ENCODE measurements around the gene ZG16B. TPM values are rescaled to one million over a fixed set of nuclear protein-coding genes. Genes with fewer than 3 reads are reported as not detected.

Gene ZG16B
- total RNA-seq = 1 to 10 TPM in 1 of 7 donors, under 1 TPM in 3, not detected in 3; 0.32 to 1.0 (median 0.45) TPM
- 1 to 10 TPM in 1 of 2 donors, under 1 TPM in 1; 0.28 to 1.8 TPM for polyA plus RNA-seq
- long read RNA-seq, donor 1 = 0 reads
- long read RNA-seq, donor 2 = 0 reads
- long read RNA-seq, donor 3, partial matches to known transcripts = 0 of 1 reads
- long read RNA-seq, donor 3, other reads (novel, unspliced or antisense) = 1 of 1 reads

DNA sequence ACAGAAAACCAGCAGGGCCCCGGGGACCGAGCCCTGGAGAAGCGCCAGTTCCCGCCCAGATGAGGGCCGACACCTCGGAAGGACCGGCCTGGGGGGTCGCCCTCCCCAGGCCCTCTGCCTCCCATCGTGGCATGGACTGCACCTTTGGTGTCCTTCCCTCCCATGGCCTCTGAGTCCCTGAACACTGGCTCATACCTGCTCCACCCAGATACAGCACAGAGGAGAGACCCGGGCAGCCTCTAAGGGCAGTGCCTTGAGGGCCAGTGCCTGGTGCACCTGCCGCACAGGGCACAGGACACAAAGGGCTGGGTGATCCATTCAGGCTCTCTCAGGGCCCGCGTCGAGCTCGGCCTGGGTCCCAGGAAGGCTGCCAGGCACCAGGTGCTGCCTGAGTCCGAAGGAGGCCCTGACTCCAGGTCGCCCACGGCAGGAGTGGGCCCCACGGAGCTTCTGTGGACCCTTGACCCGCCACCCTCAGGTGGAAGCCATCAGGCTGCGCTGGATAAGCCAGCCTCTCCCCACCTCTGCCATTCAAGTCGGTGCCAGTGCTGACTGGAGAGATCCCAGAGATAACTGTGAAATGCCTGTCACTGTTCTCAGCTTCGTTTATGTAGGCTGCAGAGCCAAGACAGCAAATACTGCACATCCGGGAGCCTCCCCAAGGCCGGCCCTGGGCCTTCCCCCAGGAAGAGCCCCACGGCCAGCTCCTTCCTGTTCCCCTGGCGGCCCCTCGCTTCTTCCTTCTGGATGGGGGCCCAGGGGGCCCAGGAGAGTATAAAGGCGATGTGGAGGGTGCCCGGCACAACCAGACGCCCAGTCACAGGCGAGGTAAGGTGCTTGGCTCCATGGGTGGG, at the start of gene ZG16B:
ZG16B (plus strand) TSS at position 803 of the 854 bp plus-strand sequence. CDS start 139 bp downstream, outside the sequence.
- no peaks in the 10 kb centered on the region for H3K9me3 ChIP-seq
- H3K36me3 ChIP-seq = no peaks in the 10 kb centered on the region
- no peaks in the 10 kb centered on the region for H3K27me3 ChIP-seq
- intact Hi-C loops (cut with DNase I) = no loop called here
- 54 to 61% (median 57%) methylated on average over 32 of the region's 32 CpGs for WGBS, 3 donors
- no peaks in the 10 kb centered on the region for H3K4me1 ChIP-seq (ENCODE audit: insufficient read depth)
- TF ChIP-seq CTCF (IDR thresholded peaks at IDR 0.05) (no peak), POLR2A (IDR thresholded peaks at IDR 0.05) (no peak), EP300 (IDR thresholded peaks at IDR 0.05) (no peak)
- no peak within 1 kb of the TSS for H3K27ac ChIP-seq
- DNase-seq = no peak
- H3K4me3 ChIP-seq = no peak within 1 kb of the TSS

- WGBS, 3 donors = 55 to 62% (median 60%) methylated on average over 20 of the region's 20 CpGs
- no peak overlapping the region for H3K4me3 ChIP-seq
- TF ChIP-seq EP300 (IDR thresholded peaks at IDR 0.05) (no peak), POLR2A (IDR thresholded peaks at IDR 0.05) (no peak), CTCF (IDR thresholded peaks at IDR 0.05) (no peak)
- DNase-seq = peak in 2 of 5 donors; percentile 13 to 15
- H3K9me3 ChIP-seq = no peaks in the 10 kb centered on the region
- intact Hi-C loops (cut with DNase I) = no loop called here
- H3K36me3 ChIP-seq = no peaks in the 10 kb centered on the region
- no peaks in the 10 kb centered on the region for H3K27me3 ChIP-seq
- no peak overlapping the region for H3K27ac ChIP-seq
- peaks cover 11% of the 10 kb centered on the region for H3K4me1 ChIP-seq (ENCODE audit: insufficient read depth)
Observed at GRCh38 chr16:2782583-2783351, 47.3 kb upstream of the ZG16B start.

DNA sequence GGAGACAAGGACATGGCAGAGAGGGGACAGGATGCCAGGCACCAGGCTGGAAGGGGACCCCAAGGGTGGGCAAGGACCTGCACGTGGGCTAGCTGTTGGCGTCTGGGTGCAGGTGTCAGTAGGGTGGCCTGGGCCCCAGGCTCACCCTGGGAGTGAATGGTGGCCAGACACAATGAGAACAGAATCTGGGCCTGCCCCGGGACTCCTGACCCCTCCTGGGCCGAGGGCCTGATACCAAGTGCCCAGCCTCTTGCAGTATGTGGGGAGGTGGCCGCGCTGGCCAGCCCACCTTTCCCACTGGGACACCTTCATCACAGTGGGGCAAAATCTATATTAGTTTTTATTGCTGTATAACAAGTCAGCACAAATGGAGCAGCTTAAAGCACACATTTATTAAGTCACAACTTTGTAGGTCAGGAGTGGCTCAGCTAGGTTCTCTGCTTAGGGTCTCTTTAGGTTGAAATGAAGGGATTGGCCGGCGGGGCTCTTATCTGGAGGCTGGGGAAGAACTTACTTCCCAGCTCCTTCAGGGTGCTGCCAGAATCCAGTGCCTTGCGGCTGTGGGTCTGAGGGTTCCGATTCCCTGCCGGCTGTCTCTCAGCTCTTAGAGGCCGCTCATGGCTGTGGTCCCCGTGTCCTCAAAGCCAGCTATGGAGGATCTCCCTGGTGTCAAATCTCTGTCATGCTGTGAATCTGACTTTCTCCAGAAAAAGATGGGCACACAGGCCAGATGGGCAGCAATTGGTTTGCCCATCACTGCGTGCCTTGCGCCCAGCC, 46.3 kb upstream of the ZG16B start:
- 78 to 88% (median 85%) methylated on average over 15 of the region's 15 CpGs for WGBS, 3 donors
- intact Hi-C loops (cut with DNase I) = no loop called here
- no peaks in the 10 kb centered on the region for H3K27me3 ChIP-seq
- TF ChIP-seq EP300 (IDR thresholded peaks at IDR 0.05) (no peak), POLR2A (IDR thresholded peaks at IDR 0.05) (no peak), CTCF (IDR thresholded peaks at IDR 0.05) (no peak)
- peaks cover 5% of the 10 kb centered on the region for H3K4me1 ChIP-seq (ENCODE audit: insufficient read depth)
- H3K4me3 ChIP-seq = no peak overlapping the region
- H3K36me3 ChIP-seq = no peaks in the 10 kb centered on the region
- H3K9me3 ChIP-seq = no peaks in the 10 kb centered on the region
- no peak overlapping the region for H3K27ac ChIP-seq
- peak in 2 of 5 donors; percentile 8 to 9 for DNase-seq

Data from ovary (tissue), 10 donors.